IPS-11a (cell line): ENCODE data around the gene RORC.
"Not testable (repeated sequence)": the region's sequence is repeated elsewhere in the genome, so short reads cannot be mapped to it uniquely, and the experiment has no call there.

Source experiments
- H3K4me3 ChIP-seq: one replicate; pipeline ENCODE4 v1.5.1; 2013; ENCODE audit warnings: low read depth, low read length, control low read depth

The RORC gene

GRCh38 chr1:151831605-151832004 lies at the start of gene RORC:
TSS of gene RORC (minus strand) at chr1:151831802. CDS start at chr1:151831764, 38 bp downstream.
- no peak within 1 kb of the TSS for H3K4me3 ChIP-seq

- H3K4me3 ChIP-seq, result no peak overlapping the region
Measured at GRCh38 chr1:151875419-151876097, 44.0 kb upstream of the RORC start.

GRCh38 chr1:151872776-151873175 lies 41.2 kb upstream of the RORC start:
- H3K4me3 ChIP-seq, result not testable (repeated sequence)

GRCh38 chr1:151871284-151872030 lies 39.9 kb upstream of the RORC start:
- H3K4me3 ChIP-seq, result no peak overlapping the region

- H3K4me3 ChIP-seq, result no peak overlapping the region
Measured at GRCh38 chr1:151868486-151868885, 36.9 kb upstream of the RORC start.

- no peak overlapping the region for H3K4me3 ChIP-seq
Measured at GRCh38 chr1:151867765-151868411, 36.3 kb upstream of the RORC start.

- no peak overlapping the region for H3K4me3 ChIP-seq
Measured at GRCh38 chr1:151867321-151867720, 35.7 kb upstream of the RORC start.

- H3K4me3 ChIP-seq, result no peak overlapping the region
Measured at GRCh38 chr1:151864411-151864810, 32.8 kb upstream of the RORC start.

- H3K4me3 ChIP-seq, result no peak overlapping the region
Measured at GRCh38 chr1:151862604-151863003, 31.0 kb upstream of the RORC start.

GRCh38 chr1:151860504-151861187 lies 29.0 kb upstream of the RORC start:
- no peak overlapping the region for H3K4me3 ChIP-seq

- no peak overlapping the region for H3K4me3 ChIP-seq
Measured at GRCh38 chr1:151859891-151860293, 28.3 kb upstream of the RORC start.

- no peak overlapping the region for H3K4me3 ChIP-seq
Measured at GRCh38 chr1:151858886-151859665, 27.5 kb upstream of the RORC start.

- H3K4me3 ChIP-seq, result no peak overlapping the region
Measured at GRCh38 chr1:151858030-151858746, 26.6 kb upstream of the RORC start.

- no peak overlapping the region for H3K4me3 ChIP-seq
Measured at GRCh38 chr1:151855933-151856332, 24.3 kb upstream of the RORC start.

- not testable (repeated sequence) for H3K4me3 ChIP-seq
Measured at GRCh38 chr1:151855516-151855915, 23.9 kb upstream of the RORC start.

GRCh38 chr1:151854658-151855057 lies 23.1 kb upstream of the RORC start:
- H3K4me3 ChIP-seq, result no peak overlapping the region

GRCh38 chr1:151853411-151853943 lies 21.9 kb upstream of the RORC start, which contains the start of gene THEM5:
TSS of gene THEM5 (minus strand) at chr1:151853712. CDS start at chr1:151853565, 147 bp downstream.
- H3K4me3 ChIP-seq, result no peak within 1 kb of the TSS

- no peak overlapping the region for H3K4me3 ChIP-seq
Measured at GRCh38 chr1:151852733-151853132, 21.1 kb upstream of the RORC start.

- no peak overlapping the region for H3K4me3 ChIP-seq
Measured at GRCh38 chr1:151851886-151852285, 20.3 kb upstream of the RORC start.

- H3K4me3 ChIP-seq, result no peak overlapping the region
Measured at GRCh38 chr1:151849871-151850270, 18.3 kb upstream of the RORC start.
